Fibroblast of mammary gland (primary cell): ENCODE results near the gene MSI2.

ENCODE experiments used
- DNase-seq: peaks from one replicate; pipeline ENCODE4 v3.0.0-alpha.2; 2010; ENCODE audit warnings: low read depth
- H3K4me3 ChIP-seq: 2 replicates; pipeline ENCODE4 v1.5.1; 2011; ENCODE audit warnings: low read depth, mild to moderate bottlenecking, low read length, moderate library complexity; ENCODE audit not compliant: control insufficient read depth
- CTCF ChIP-seq: conservative IDR thresholded peaks from 2 replicates; pipeline ENCODE4 v1.5.1; 2011; ENCODE audit warnings: low read depth, low read length, inconsistent platforms; ENCODE audit not compliant: control insufficient read depth, insufficient read depth

Gene MSI2

GRCh38 chr17:57440522-57441269 is 184.4 kb downstream of the MSI2 start:
- peak; percentile 35 for TF ChIP-seq CTCF
- H3K4me3 ChIP-seq = no peak overlapping the region
- DNase-seq = peak; percentile 91

GRCh38 chr17:57441270-57441600 is 184.9 kb downstream of the MSI2 start:
- no peak for TF ChIP-seq CTCF
- no peak overlapping the region for H3K4me3 ChIP-seq
- no peak for DNase-seq

- DNase-seq = peak; percentile 29
- TF ChIP-seq CTCF = no peak
- no peak overlapping the region for H3K4me3 ChIP-seq
Measured at GRCh38 chr17:57442401-57442823, 186.1 kb downstream of the MSI2 start.

- H3K4me3 ChIP-seq = no peak overlapping the region
- no peak for DNase-seq
- TF ChIP-seq CTCF = no peak
Measured at GRCh38 chr17:57442914-57443571, 186.7 kb downstream of the MSI2 start.

GRCh38 chr17:57443781-57444180 is 187.5 kb downstream of the MSI2 start:
- no peak overlapping the region for H3K4me3 ChIP-seq
- no peak for TF ChIP-seq CTCF
- no peak for DNase-seq

- no peak overlapping the region for H3K4me3 ChIP-seq
- no peak for TF ChIP-seq CTCF
- DNase-seq = no peak
Measured at GRCh38 chr17:57444682-57445450, 188.5 kb downstream of the MSI2 start.
